Measurements from ENCODE around the gene TMEM8B. TPM values are rescaled to one million over a fixed set of nuclear protein-coding genes. Genes with fewer than 3 reads are reported as not detected.

TMEM8B gene
- total RNA-seq, 4 donors from 2014 or later, result 4.1 to 10.4 (median 5.4) TPM

DNA sequence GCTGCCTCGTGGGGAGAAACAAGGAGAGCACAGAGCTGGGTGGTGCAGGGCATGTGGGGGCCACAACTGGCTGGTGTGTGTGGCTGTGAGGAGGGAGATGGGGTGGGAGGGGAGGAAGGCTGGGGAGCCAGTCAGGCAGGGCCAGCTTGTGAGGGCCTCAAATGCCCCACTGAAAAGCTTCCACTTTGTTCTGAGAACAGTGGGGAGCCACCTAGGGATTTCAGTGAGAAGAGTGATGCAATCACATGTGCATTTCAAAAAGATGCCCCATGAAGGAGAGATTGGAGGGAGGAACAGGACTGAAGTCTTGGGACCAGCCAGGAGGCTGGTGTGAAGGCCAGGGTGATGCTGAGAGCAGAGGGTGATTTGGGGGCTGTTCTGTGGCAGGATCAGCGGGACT lies 39.9 kb downstream of the TMEM8B start:
- no peak for TF ChIP-seq CTCF (IDR thresholded peaks at IDR 0.05; ENCODE audit: low read depth)

DNA sequence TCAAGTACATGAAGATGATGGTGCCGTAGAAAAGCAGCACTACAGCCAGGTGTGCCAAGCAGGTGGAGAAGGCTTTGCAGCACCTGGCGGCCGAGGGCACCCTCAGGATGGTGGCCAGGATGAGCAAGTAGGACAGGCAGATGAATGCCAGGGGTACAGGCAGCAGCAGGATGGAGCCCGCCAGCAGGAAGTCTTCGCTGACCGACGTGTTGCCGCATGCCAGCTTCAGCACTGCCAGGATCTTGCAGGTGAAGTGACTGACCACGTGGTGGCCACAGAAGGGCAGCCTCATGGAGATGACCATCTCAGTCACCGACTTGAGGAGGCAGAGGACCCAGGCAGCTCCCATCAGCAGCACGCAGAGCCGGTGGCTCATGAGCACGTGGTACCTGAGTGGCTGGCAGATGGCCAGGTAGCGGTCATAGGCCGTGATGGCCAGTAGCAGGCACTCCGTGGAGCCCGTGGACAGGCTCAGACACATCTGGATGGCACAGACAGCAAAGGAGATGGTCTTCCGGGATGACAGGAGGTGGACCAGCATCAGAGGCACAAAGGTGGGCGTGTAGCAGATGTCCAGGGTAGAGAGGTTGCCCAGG lies 40.7 kb downstream of the TMEM8B start:
- TF ChIP-seq CTCF (IDR thresholded peaks at IDR 0.05; ENCODE audit: low read depth), result no peak

DNA sequence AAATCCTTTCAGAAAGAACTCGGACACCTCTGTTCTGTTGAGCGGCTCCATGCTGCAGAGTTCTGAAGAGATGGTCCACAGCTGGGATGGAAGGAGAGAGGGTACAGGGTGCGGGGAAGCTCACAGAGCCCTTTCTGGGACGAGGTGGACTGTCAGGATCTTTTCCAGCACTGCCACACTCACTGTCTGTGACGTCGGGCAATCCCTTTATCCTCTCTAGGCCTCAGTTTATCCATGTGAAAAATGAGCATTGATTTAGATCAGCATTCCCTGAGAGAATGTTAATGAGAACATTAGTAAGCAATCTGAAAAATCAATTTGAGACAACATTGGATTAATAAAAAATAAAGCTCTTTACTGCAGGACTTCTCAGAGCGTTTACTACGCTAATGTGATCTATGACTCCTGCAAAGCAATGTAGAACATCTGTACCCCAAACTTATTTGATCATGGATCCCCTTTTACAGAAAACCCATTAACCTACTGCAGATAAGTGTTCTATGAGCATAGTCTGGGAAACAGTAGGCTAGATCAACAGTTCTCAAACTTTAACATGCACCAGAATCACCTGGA lies 41.4 kb downstream of the TMEM8B start, which contains the start of gene OR13J1:
Gene OR13J1 (minus strand): TSS at position 51 of the 573 bp plus-strand sequence. CDS start 0 bp downstream, at position 51.
- TF ChIP-seq CTCF (IDR thresholded peaks at IDR 0.05; ENCODE audit: low read depth), result no peak

- no peak for TF ChIP-seq CTCF (IDR thresholded peaks at IDR 0.05; ENCODE audit: low read depth)
Measured at GRCh38 chr9:35871545-35871944, 42.5 kb downstream of the TMEM8B start.

DNA sequence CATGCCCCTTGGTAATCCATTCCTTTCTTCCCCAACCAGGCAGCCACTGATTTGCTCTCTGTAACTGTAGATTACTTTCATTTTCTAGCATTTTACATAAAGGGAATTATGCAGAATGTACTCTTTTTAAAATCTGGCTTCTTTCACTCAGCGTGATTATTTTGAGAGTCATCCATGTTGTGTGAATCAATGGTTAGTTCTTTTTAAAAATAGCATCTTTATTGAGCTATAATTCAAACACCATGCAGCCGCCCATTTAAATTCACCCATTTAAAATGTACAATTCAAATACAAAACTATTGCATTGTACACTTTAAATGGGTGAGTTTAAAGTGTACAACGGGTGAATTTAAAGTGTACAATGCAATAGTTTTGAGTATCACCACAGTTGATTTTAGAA lies 43.5 kb downstream of the TMEM8B start:
- TF ChIP-seq CTCF (IDR thresholded peaks at IDR 0.05; ENCODE audit: low read depth), result no peak

GRCh38 chr9:35882263-35882848 lies 53.3 kb downstream of the TMEM8B start:
- TF ChIP-seq CTCF (IDR thresholded peaks at IDR 0.05; ENCODE audit: low read depth), result no peak

- TF ChIP-seq CTCF (IDR thresholded peaks at IDR 0.05; ENCODE audit: low read depth), result no peak
Measured at GRCh38 chr9:35882996-35883395, 54.0 kb downstream of the TMEM8B start.
